HG03108 (cell line): Measurements from ENCODE around the gene LIPF.
"Not testable (repeated sequence)": the region's sequence is repeated elsewhere in the genome, so short reads cannot be mapped to it uniquely, and the experiment has no call there.

Source experiments
- ATAC-seq: cut with Tn5 transposase; IDR thresholded peaks from one replicate; pipeline ENCODE4 v1.9.1; 2021; ENCODE audit warnings: moderate library complexity; ENCODE audit not compliant: unreplicated experiment

The LIPF gene, protein sequence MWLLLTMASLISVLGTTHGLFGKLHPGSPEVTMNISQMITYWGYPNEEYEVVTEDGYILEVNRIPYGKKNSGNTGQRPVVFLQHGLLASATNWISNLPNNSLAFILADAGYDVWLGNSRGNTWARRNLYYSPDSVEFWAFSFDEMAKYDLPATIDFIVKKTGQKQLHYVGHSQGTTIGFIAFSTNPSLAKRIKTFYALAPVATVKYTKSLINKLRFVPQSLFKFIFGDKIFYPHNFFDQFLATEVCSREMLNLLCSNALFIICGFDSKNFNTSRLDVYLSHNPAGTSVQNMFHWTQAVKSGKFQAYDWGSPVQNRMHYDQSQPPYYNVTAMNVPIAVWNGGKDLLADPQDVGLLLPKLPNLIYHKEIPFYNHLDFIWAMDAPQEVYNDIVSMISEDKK

DNA sequence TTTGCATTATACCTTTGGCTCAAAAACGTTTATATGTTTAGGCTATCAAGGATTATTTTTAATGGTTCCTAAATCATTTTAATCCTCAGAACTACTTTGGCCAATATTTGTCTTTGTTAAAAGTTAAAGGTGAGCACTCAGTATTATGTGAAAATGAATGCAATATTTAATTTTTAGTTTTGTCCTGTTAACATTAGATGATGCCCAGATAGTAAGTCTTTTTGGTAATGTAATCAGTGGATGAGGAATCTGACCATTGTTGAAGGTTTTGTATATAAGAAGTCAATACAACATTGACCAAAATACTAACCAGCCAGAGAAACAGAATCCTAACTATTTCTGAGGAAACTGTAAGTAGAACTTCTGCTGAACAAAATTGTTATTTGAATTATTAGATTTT lies at the start of gene LIPF:
Gene LIPF, plus strand, starts transcription at position 301 of the 400 bp plus-strand sequence. CDS start 2,856 bp downstream, outside the sequence.
- no peak for ATAC-seq

DNA sequence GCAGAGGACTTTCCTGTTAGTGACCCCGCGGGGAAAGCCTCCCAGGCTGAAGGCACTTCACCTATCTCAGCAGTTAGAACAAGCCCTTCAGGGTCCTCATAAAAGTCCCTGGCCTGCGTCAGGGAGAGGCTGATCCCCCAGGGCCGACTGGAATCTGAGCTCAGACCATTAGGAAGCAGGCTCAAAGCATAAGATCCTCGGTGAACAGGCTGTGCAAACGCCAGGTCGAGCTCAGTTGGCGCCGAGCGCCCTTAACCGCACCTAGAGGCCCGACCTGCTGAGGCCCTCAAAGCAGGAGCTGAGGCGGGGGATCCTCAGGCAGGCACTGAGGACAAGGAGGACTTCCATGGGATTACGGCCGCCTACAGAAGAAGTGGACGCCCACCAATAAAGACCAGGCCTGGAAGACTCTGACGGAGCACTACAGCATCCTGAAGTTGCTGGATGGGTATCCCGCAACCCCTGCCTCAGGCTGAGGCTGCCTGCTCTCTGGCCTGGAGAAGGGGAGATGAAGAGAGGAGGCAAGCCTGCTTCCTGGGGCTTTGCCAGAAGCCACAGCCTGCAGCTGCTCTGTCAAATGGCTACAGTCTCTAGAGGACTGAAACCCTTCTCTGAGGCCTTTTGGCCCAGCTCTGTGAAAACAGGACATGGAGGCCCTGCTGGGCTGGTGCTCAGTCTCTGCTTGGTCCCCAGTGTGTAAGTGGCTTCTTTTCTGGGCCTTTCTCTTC lies 47.8 kb upstream of the LIPF start:
- ATAC-seq, result no peak

DNA sequence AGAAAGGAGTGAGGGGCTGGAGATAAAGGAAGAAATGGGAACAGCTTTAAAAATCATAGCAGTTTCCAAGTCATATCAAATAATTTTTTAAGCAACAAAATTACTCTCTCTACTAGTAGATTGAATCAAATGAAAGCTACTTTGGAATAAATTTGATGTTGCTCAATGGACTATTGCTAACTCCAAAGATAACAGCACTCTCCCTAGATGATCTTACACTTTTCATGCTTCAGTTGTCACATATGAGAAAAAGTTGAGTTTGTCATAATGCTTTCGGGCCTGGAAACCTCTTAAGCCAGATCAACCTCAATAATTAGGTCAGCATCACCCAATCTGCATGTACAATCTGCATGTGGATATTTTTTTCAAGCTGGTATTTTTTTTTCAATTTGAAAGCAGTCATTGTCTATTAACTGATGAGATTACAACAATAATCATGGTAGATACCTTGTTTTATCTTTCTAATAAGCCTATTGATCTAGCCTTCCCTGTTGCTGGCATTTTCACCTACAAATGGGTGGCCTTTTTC lies 46.4 kb upstream of the LIPF start:
- ATAC-seq, result no peak

DNA sequence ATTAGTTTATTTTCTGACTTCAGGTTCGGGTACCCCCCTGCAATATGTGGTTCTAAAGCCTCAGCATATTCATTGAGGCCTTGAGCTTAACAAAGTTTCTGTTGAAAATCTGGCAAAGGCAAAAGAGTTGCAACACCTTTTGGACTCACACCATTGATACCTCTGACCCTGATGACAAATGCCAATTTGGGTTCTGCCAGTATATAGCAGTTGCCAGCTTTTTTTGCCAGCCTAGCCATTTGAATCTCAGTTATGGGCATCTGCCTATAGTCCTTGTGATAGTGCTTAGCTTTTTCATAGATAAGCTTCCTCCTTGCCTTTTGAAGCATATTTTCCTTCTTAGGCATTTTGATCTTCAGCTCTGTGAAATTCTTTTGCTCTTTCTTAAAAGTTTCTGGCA lies 45.7 kb upstream of the LIPF start:
- no peak for ATAC-seq

DNA sequence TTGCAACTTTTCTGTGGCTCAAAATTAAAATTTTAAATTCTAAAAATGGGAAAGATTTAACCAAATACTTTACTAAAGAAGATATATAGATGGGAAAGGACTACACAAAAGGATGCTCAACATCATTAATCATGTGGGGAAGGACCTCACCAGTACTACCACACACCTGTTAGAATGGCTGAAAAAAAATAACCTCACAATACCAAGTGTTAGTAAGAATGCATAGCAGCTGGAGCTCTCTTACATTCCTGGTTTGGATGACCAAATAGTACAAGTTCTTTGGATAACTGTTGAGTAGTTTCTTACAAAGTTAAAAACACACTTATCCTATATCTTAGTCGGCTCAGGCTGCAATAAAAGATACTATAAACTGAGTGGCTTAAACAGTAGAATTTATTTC lies 43.8 kb upstream of the LIPF start:
- ATAC-seq, result no peak

DNA sequence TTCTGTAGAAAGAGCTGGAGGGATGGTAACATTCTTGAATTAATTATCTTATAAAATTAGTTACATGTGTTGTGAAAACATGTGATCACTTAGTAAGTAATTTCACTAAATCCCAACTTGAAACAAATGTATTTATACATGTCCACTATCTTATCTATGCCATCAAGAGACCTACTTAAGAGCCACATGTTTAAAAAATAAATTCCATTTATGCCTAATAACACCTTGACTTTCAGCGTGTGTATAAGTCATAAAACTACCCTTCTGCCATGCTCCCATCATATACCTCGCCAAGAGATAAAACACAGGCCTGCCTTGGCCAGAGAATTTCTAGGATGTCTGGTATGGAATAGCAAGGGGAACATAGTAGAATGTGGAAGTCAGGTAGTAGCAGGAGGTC lies 40.4 kb upstream of the LIPF start:
- no peak for ATAC-seq

DNA sequence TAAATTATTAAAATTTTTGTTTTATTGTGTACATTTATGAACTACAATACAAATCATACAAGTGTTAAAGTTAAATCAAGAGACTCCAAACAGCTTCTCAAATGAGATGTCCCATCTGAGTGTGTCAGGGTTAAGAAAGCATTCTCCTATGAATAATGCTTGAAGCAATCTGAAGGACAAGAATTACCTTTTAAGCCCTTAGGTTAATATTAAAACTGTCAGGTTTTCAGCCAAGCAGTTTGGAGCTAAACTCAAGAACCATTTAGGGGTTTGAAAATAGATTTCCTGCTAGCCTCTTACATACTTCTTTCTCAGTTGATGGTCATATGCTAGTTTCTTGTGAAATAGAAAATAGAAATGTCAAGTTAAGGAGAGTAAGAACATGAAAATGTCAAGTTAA lies 39.4 kb upstream of the LIPF start:
- ATAC-seq, result no peak

DNA sequence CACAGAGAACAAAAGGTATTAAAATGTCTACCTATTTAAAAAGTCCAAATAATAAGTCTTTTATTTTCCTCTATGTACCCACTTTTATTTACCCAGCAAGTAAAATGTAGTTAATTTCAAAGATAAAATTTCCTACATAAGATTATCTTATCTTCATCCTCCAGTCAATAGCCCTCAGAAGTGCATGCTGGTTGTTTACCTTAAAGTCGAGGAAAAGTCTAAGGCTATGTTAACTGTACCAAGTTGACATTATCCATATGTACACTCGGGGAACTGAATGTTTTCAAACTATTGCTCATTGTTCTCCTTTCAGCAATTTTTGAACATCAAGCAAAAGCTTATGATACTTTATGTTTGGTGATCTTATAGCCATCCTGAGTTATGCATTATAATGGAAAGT lies 24.1 kb upstream of the LIPF start:
- no peak for ATAC-seq

DNA sequence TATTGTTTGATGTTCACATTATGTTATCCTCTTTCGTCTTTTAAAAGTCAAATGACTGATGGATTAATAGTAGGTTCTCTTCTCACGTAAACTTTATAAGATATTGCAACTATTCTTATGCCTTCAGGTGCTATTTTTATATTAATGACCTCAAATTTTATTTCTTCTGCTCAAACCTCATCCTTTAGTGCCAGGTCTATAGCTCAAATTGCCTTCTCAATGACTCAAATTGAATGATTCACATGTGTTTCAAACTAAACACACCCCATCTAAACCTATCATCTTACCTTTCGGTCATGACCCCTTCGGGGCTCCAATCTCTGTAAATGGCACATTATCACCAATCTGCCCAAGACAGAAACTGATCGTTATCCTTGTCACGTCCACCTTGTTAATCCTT lies 22.0 kb upstream of the LIPF start:
- ATAC-seq, result no peak

DNA sequence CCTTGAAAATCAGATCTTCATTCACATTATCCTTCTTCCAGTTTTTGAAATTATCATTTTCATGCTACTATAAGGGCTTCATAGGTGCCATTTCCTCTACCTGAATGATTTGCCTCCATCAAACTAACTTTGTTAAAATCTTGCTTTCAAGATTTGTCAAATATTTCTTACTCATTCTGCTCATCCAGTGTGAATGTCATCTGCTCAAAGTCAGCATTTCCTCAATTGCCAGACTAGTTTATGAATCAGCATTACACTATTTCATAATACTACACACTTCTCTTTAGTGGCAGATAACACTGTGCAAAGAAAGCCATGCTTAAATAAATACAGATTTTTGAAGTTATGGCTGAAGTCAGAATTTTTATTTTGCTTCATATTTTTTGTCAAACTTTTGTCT lies 21.3 kb upstream of the LIPF start:
- ATAC-seq, result no peak

DNA sequence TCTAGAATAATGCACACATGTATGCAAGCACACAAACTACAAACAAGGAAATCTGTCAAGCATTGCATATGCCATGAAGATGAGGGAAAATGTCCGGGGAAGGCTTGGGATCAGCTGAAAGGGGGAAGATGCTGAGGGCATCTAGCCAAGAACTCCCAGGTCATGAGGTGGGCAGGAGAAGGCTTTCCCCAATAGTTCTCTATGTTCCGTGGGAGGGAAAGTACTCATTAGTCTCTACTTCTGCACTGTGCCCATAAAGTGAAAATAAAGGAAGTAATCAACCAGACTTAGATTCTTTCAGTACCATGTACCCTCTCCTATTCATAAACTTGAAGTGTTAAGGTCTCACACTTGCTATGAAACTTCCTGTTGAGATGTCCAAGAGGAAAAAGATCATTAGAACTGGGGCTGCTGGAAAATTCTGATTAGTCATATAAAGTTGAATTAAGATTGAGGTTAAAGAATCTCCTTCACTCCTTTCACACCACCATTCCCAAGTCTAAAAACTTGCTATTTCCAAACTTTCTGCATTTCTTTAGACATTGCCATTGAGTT lies 17.1 kb upstream of the LIPF start:
- no peak for ATAC-seq

DNA sequence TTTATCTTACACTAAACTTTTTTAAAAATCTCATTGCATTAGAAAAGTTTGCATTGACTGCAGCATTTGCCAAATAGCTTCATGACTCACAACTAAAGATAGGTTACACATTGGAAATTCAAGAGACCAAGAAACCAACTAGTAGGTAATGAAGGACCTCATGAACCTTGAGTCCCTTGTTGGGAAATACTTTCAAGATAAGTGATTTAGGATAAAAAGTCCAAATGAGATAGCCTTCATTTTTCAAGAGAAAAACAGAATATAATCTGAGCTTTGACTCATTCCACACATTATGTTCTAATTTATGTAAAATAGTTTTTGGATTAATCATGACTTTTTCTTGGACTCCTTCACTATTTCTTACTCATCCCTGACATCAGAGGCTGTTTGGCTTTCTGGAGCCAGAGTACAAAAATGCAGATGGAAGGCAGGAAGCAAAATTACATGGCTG lies 13.1 kb upstream of the LIPF start:
- no peak for ATAC-seq

DNA sequence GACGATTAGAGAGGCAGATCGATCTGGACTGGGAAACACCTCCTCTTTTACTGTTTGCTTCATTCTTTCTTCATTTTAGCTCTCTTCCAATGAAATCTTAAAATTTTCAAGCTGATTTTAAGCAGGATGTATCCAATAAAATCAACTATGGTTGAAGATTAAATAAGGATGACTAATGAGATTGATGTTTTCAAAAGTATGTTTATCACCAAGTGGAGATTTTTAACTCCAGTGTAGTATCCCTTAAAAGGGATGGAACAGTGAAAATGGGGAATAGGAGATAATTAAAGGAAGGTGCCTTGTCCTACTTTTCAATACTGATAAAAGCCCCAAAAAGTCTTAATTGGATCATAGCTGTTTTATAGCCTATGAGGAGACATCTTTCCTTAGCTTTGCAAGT lies 11.6 kb upstream of the LIPF start:
- no peak for ATAC-seq

DNA sequence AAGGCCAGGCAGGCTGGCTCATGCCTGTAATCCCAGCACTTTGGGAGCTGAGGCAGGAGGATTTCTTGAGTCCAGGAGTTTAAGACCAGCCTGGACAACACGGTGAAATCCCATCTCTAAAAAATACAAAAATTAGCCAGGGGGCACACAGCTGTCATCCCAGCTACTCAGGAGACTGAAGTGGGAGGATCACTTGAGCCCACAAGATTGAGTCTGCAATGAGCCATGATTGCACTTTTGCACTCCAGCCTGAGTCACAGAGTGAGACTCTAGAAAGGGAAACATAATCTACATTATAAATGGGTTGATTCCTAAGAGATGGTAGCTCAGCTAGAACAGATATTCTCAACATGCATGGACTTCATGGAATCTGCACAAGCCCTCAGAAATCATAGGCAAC lies 6.3 kb upstream of the LIPF start:
- no peak for ATAC-seq

DNA sequence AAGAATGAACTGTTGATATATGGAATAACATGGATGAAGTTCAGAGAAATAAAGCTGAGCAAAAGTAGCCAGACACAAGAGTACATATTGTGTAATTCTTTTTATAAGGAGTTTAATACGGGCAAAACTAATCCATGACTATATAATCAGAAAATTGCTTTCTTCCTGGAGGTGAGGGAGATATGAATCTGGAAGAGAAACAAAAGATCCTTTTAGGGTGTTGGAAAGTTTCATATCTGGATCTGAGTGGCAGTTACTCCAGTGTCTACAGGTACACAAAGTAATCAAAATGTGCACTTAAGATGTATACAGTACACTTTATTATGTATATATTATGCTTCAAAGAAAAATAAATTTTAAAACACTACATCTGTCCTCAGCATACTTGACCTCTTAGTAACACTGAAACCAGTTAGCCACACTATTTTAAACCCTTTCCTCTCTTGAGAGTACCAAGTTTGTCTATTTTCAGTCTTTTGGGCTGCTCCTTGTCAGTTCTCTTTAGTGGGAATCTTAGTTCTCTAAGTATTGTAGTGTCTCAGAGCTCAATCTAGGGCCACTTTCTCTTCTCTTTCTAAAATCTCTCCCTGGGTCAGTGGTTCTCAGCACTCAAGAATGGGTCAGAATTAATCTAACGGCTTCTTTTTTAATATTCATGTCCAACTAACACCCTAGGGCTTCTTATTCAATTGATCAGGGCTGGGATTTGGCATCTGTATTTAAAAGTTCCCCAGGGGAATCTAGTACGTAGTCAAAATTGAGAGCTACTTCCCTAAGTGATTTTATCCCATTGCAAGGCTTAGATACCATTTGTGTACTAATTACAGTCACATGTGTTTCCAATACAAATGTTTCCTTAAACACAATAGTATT lies 4.3 kb upstream of the LIPF start:
- no peak for ATAC-seq

DNA sequence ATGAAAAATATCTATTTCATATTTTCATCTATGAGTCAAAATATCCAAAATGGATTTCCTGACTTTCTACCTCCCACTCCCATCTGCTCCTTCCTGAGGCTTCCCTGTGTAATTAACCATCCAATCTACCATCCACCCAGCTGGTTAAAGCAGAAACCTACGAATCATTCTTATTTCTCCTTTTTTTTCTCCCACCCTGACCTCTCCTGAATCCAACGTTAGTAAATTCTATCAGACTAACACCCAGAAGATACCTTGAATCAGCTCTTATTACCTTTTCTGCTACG lies 3.7 kb upstream of the LIPF start:
- ATAC-seq, result no peak

DNA sequence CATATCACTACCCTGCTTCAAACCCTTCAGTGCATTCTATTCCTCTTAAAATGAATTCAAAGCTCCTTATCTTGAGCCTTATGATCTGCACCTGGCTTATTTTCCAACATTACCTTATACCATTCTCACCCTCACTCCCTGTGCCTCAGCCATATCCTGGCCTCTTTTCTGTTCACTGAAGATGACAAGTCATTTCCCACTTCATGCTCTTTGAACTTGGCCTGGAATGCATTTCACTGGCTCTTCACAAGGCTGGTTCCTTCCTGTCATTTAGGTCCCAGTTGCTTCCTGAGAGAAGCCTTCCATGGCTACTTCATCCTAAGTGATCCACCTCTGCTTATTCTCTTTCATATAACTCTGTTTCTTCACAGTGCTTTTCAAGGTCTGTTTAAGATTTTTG lies 3.2 kb upstream of the LIPF start:
- ATAC-seq, result no peak

DNA sequence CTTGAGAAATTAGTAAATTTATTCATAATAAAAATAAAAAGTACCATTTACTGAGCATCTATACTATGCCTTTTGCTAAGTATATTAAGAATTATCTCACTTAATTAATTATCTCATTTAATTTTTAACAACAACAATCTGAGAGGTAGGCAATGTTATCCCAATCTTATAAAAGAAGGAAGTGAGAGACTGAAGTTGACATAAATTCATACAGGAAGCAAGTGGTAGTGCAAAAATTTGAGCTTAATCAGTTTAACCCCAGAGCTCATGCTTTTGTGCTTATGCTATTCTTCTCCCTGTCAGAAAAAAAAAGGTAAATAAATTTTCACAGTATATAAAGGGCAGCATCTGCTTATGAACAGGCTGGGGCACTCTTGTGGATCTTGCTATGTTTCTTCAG lies 2.7 kb upstream of the LIPF start:
- no peak for ATAC-seq

DNA sequence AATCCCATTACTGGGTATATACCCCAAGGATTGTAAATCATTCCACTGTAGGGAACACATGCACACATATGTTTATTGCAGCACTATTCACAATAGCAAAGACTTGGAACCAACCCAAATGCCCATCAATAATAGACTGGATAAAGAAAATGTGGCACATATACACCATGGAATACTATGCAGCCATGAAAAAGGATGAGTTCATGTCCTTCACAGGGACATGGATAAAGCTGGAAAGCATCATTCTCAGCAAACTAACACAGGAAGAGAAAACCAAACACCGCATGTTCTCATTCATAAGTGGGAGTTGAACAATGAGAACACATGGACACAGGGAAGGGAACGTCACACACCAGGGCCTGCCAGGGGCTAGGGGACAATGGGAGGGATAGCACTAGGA lies 1.1 kb upstream of the LIPF start:
- not testable (repeated sequence) for ATAC-seq

DNA sequence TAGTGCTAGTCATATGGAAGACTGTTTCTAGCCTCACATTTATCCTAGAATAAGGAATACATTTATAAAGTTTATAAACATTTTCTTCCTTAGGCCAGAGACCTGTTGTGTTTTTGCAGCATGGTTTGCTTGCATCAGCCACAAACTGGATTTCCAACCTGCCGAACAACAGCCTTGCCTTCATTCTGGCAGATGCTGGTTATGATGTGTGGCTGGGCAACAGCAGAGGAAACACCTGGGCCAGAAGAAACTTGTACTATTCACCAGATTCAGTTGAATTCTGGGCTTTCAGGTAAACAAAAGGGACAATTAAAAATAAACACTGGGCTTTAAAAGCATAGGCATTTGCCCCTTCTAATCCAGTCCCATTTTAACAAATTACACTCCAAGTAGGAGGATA lies 4.2 kb downstream of the LIPF start:
- ATAC-seq, result no peak

DNA sequence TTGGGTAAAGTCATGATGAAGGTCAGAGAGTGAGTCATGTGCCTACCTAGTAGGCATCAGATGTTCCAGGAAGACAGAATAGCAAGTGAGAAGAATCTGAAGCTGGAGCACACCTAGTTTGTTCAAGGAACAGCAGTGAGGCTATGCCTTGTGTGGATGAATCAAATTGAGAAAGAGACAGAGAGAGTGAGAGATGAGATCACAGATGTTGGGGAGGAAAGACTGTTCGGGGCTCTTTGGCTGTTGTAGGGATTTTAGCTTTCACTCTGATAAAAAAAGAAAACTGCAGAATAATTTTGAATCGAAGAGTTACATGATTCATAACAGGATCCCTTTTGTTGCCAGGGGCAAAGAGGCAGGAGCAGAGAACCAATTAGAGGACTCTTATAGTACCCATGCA lies 6.3 kb downstream of the LIPF start:
- ATAC-seq, result no peak
